HEK293 (cell line): Measurements from ENCODE around the gene NCBP1.
A peak's percentile ranks its signal among the peaks of the same experiment; 100 is the strongest.

Experiments used
- CTCF ChIA-PET: fragments of 350-600 bp; formaldehyde crosslinking; extraction: SDS; loops from one replicate; lab custom pipeline; 2021; ENCODE audit warnings: antibody characterized with exemption; lab: Yijun Ruan, JAX
- POLR2A ChIA-PET: fragments of 300-600 bp; formaldehyde crosslinking; extraction: SDS; loops from one replicate; lab custom pipeline; 2020; ENCODE audit warnings: antibody characterized with exemption, inconsistent platforms; lab: Yijun Ruan, JAX
- H3K27ac ChIP-seq: fragments of 200-500 bp; sonication (Bioruptor generic); 2 replicates; pipeline ENCODE4 v1.5.1; 2014; ENCODE audit warnings: low read depth, low read length, control low read depth, inconsistent platforms; ENCODE audit errors: extremely low read depth
- H3K36me3 ChIP-seq, 2 experiments: fragments of 200-500 bp in 1 of 2; sonication (Bioruptor generic) in 1 of 2; 1 replicate in 1 of 2; 2 replicates in 1 of 2; pipeline ENCODE4 v1.5.1; 2014 to 2017; ENCODE audit warnings: inconsistent platforms in 2 of 2, low read length in 2 of 2; ENCODE audit not compliant: control insufficient read depth in 2 of 2, insufficient read depth in 1 of 2
- H3K4me1 ChIP-seq: fragments of 200-500 bp; sonication (Bioruptor generic); 2 replicates; pipeline ENCODE4 v1.5.1; 2014; ENCODE audit warnings: mild to moderate bottlenecking, low read length, inconsistent platforms; ENCODE audit not compliant: control insufficient read depth, insufficient read depth
- H3K4me3 ChIP-seq: 2 replicates; pipeline ENCODE4 v1.5.1; 2011; ENCODE audit warnings: low read depth, mild to moderate bottlenecking, control low read depth, low read length, moderate library complexity
- H3K9me3 ChIP-seq: fragments of 200-500 bp; sonication (Bioruptor generic); 2 replicates; pipeline ENCODE4 v1.5.1; 2014; ENCODE audit warnings: low read depth, low read length, inconsistent platforms; ENCODE audit not compliant: control insufficient read depth, insufficient read depth
- BCL11A ChIP-seq: fragments of 450-650 bp; formaldehyde crosslinking; IDR thresholded peaks from 2 replicates; pipeline ENCODE4 v1.5.1; 2016; ENCODE audit warnings: low read depth, missing biosample characterization, missing genetic modification characterization
- GLIS1 ChIP-seq: fragments of 450-650 bp; formaldehyde crosslinking; IDR thresholded peaks from 2 replicates; pipeline ENCODE4 v1.5.1; 2016; ENCODE audit warnings: missing biosample characterization, missing genetic modification characterization
- KLF1 ChIP-seq: fragments of 450-650 bp; formaldehyde crosslinking; IDR thresholded peaks from 2 replicates; pipeline ENCODE4 v1.5.1; 2016; ENCODE audit warnings: missing biosample characterization, missing genetic modification characterization
- YY2 ChIP-seq: fragments of 450-650 bp; formaldehyde crosslinking; IDR thresholded peaks from 2 replicates; pipeline ENCODE4 v1.5.1; 2016; ENCODE audit warnings: missing biosample characterization, missing genetic modification characterization
- ZBTB8A ChIP-seq: fragments of 450-650 bp; formaldehyde crosslinking; IDR thresholded peaks from 2 replicates; pipeline ENCODE4 v1.5.1; 2016; ENCODE audit warnings: missing biosample characterization, missing genetic modification characterization
- ZIC2 ChIP-seq: fragments of 450-650 bp; formaldehyde crosslinking; IDR thresholded peaks from 2 replicates; pipeline ENCODE4 v1.5.1; 2016; ENCODE audit warnings: missing biosample characterization, missing genetic modification characterization
- ZNF132 ChIP-seq: fragments of 450-650 bp; formaldehyde crosslinking; IDR thresholded peaks from 2 replicates; pipeline ENCODE4 v1.5.1; 2017; ENCODE audit warnings: missing biosample characterization, missing genetic modification characterization, borderline replicate concordance
- ZNF214 ChIP-seq: fragments of 450-650 bp; formaldehyde crosslinking; IDR thresholded peaks from 2 replicates; pipeline ENCODE4 v1.5.1; 2017; ENCODE audit warnings: missing biosample characterization, mild to moderate bottlenecking, missing genetic modification characterization, borderline replicate concordance
- ZNF221 ChIP-seq: fragments of 450-650 bp; formaldehyde crosslinking; IDR thresholded peaks from 2 replicates; pipeline ENCODE4 v1.5.1; 2017; ENCODE audit warnings: missing biosample characterization, missing genetic modification characterization, borderline replicate concordance
- ZNF24 ChIP-seq: fragments of 450-650 bp; formaldehyde crosslinking; IDR thresholded peaks from 2 replicates; pipeline ENCODE4 v1.5.1; 2016; ENCODE audit warnings: missing biosample characterization, missing genetic modification characterization
- ZNF302 ChIP-seq: fragments of 450-650 bp; formaldehyde crosslinking; IDR thresholded peaks from 2 replicates; pipeline ENCODE4 v1.5.1; 2016; ENCODE audit warnings: missing biosample characterization, missing genetic modification characterization, low read depth
- ZNF341 ChIP-seq: fragments of 450-650 bp; formaldehyde crosslinking; IDR thresholded peaks from 2 replicates; pipeline ENCODE4; 2016; ENCODE audit warnings: low read depth, missing biosample characterization, missing genetic modification characterization
- ZNF366 ChIP-seq: fragments of 450-650 bp; formaldehyde crosslinking; conservative IDR thresholded peaks from 2 replicates; pipeline ENCODE4 v1.5.1; 2016; ENCODE audit warnings: missing biosample characterization, missing genetic modification characterization
- ZNF548 ChIP-seq: fragments of 450-650 bp; formaldehyde crosslinking; IDR thresholded peaks from 2 replicates; pipeline ENCODE4 v1.5.1; 2016; ENCODE audit warnings: missing biosample characterization, missing genetic modification characterization
- ZNF621 ChIP-seq: fragments of 450-650 bp; formaldehyde crosslinking; IDR thresholded peaks from 2 replicates; pipeline ENCODE4 v1.5.1; 2017; ENCODE audit warnings: missing biosample characterization, missing genetic modification characterization
- ZNF777 ChIP-seq: fragments of 450-650 bp; formaldehyde crosslinking; IDR thresholded peaks from 2 replicates; pipeline ENCODE4 v1.5.1; 2017; ENCODE audit warnings: missing biosample characterization, missing genetic modification characterization, borderline replicate concordance
- ZNF837 ChIP-seq: fragments of 450-650 bp; formaldehyde crosslinking; IDR thresholded peaks from 2 replicates; pipeline ENCODE4 v1.5.1; 2016; ENCODE audit warnings: missing biosample characterization, missing genetic modification characterization
- ZSCAN23 ChIP-seq: fragments of 450-650 bp; formaldehyde crosslinking; IDR thresholded peaks from 2 replicates; pipeline ENCODE4 v1.5.1; 2016; ENCODE audit warnings: missing biosample characterization, missing genetic modification characterization
- TF ChIP-seq, protein P1 (sequence below): fragments of 450-650 bp; formaldehyde crosslinking; IDR thresholded peaks from 2 replicates; pipeline ENCODE4 v1.5.1; 2016; ENCODE audit warnings: missing biosample characterization, missing genetic modification characterization
- TF ChIP-seq, protein P2 (sequence below): fragments of 450-650 bp; formaldehyde crosslinking; IDR thresholded peaks from 2 replicates; pipeline ENCODE4 v1.5.1; 2016; ENCODE audit warnings: missing biosample characterization, missing genetic modification characterization
- TF ChIP-seq, protein P3 (sequence below): fragments of 450-650 bp; formaldehyde crosslinking; IDR thresholded peaks from 2 replicates; pipeline ENCODE4 v1.5.1; 2016; ENCODE audit warnings: missing biosample characterization, missing genetic modification characterization

The NCBP1 gene

DNA sequence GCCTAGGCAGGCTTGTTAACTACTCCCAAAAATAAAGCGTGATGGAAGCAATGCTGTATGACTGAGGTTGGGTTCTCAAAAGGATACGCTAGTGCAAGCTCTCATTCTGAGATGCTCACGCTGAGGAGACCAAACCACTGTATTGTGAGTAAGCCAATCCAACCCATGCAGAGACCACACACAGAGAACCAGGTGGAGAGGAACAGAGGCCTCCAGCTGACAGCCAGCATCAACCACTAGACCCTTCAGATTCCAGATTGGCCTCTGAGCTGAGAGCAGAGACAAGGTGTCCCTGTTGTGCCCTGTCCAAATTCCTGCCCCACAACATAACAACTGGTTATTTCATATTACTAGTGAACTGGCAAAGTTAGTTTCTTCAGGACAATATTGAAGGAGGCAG is 5.0 kb upstream of the NCBP1 start:
- H3K36me3 ChIP-seq: peaks cover 8 to 28% of the 10 kb centered on the region in 2 experiments
- TF ChIP-seq BCL11A (tag by site-specific recombination): no peak
- peak; percentile 85 for TF ChIP-seq GLIS1 (tag by site-specific recombination)
- TF ChIP-seq ZIC2 (tag by site-specific recombination): peak; percentile 57
- no peak for TF ChIP-seq ZNF214 (tag by site-specific recombination)
- H3K4me3 ChIP-seq: no peak overlapping the region
- ChIA-PET POLR2A (no interaction called here), CTCF (interaction anchor here (0.6 to 3.1 kb wide), 5 partner anchors 13 to 233 kb away, joined by 3 to 20 read pairs (median 11); no protein-coding TSS in a partner anchor)
- H3K4me1 ChIP-seq: no peaks in the 10 kb centered on the region
- no peaks in the 10 kb centered on the region for H3K9me3 ChIP-seq
- H3K27ac ChIP-seq: no peak overlapping the region

DNA sequence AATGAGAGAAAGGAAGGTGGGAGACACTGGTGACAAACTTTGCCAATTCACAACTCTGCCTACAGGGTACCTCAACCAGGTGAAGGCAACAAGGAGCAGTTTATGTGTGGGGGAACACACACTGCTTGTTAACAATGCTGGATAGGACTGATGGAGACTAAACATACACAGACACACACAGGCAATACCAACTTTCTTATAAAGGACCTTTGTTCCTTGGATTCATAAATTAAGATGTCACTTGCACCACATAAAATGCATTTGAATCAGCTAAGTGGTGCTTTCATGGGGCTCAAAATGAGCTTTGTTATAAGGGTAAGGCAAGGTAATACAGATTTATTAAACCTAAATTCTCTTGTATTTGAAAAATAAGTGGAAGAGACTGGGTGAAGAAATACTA is 4.5 kb upstream of the NCBP1 start:
- no peaks in the 10 kb centered on the region for H3K4me1 ChIP-seq
- POLR2A ChIA-PET: no interaction called here
- no peak overlapping the region for H3K27ac ChIP-seq
- CTCF ChIA-PET: interaction anchor here (0.6 to 3.1 kb wide), 5 partner anchors 14 to 234 kb away, joined by 3 to 20 read pairs (median 11); no protein-coding TSS in a partner anchor
- peaks cover 8 to 24% of the 10 kb centered on the region in 2 experiments; a peak in 2 of 3 replicates for H3K36me3 ChIP-seq
- H3K4me3 ChIP-seq: no peak overlapping the region
- TF ChIP-seq, protein P1, sequence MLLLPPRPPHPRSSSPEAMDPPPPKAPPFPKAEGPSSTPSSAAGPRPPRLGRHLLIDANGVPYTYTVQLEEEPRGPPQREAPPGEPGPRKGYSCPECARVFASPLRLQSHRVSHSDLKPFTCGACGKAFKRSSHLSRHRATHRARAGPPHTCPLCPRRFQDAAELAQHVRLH: no peak
- TF ChIP-seq ZSCAN23 (tag by site-specific recombination) (no peak), ZNF777 (no peak), ZNF837 (no peak), ZNF548 (tag by site-specific recombination) (no peak), KLF1 (tag by site-specific recombination) (no peak), BCL11A (tag by site-specific recombination) (no peak), ZBTB8A (tag by site-specific recombination) (no peak), ZNF341 (no peak), ZNF221 (no peak), ZNF366 (no peak), YY2 (tag by site-specific recombination) (no peak), ZNF132 (tag by site-specific recombination) (no peak), ZNF302 (tag by site-specific recombination) (no peak)
- TF ChIP-seq, protein P2, sequence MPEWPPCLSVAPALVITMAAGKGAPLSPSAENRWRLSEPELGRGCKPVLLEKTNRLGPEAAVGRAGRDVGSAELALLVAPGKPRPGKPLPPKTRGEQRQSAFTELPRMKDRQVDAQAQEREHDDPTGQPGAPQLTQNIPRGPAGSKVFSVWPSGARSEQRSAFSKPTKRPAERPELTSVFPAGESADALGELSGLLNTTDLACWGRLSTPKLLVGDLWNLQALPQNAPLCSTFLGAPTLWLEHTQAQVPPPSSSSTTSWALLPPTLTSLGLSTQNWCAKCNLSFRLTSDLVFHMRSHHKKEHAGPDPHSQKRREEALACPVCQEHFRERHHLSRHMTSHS (tag by site-specific recombination): no peak
- TF ChIP-seq, protein P3, sequence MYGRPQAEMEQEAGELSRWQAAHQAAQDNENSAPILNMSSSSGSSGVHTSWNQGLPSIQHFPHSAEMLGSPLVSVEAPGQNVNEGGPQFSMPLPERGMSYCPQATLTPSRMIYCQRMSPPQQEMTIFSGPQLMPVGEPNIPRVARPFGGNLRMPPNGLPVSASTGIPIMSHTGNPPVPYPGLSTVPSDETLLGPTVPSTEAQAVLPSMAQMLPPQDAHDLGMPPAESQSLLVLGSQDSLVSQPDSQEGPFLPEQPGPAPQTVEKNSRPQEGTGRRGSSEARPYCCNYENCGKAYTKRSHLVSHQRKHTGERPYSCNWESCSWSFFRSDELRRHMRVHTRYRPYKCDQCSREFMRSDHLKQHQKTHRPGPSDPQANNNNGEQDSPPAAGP (tag by site-specific recombination): no peak
- no peaks in the 10 kb centered on the region for H3K9me3 ChIP-seq

DNA sequence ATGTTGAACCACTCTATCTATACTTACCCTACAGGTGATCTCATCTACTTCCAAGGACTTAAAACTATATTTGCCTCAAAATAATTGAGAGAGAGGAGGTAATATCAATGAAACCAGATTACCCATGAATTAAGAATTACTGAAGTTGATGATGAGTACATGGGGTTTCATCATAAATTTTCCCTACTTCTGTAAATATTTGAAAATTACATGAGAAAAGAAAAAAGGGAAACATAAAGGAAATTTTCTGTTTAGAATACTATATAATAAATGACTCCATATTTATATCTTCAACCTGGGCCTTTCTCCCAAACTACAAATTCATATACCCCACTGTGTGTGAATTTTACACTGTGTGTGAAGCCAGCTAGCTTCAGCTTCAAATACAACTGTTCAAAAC is 3.0 kb upstream of the NCBP1 start:
- no peak overlapping the region for H3K4me3 ChIP-seq
- H3K27ac ChIP-seq: no peak overlapping the region
- ChIA-PET POLR2A (no interaction called here), CTCF (interaction anchor here (0.6 to 3.7 kb wide), 4 partner anchors 14 to 684 kb away, joined by 3 to 28 read pairs (median 6); no protein-coding TSS in a partner anchor)
- peaks cover 3 to 9% of the 10 kb centered on the region in 2 experiments; a peak in 2 of 3 replicates for H3K36me3 ChIP-seq
- no peaks in the 10 kb centered on the region for H3K4me1 ChIP-seq
- H3K9me3 ChIP-seq: no peaks in the 10 kb centered on the region
- TF ChIP-seq ZNF621 (tag by site-specific recombination) (no peak), ZNF24 (tag by site-specific recombination) (no peak)
